Measurements from ENCODE around the gene FN1.

The FN1 gene

GRCh38 chr2:215407061-215407460, 28.8 kb downstream of the FN1 start:
- no peak for DNase-seq (ENCODE audit: low spot score)

- no peak for DNase-seq (ENCODE audit: low spot score)
Measured at GRCh38 chr2:215405722-215406581, 29.9 kb downstream of the FN1 start.

GRCh38 chr2:215404348-215405012, 31.4 kb downstream of the FN1 start:
- DNase-seq (ENCODE audit: low spot score): no peak

GRCh38 chr2:215403441-215404347, 32.2 kb downstream of the FN1 start:
- no peak for DNase-seq (ENCODE audit: low spot score)

GRCh38 chr2:215401896-215402379, 33.9 kb downstream of the FN1 start:
- no peak for DNase-seq (ENCODE audit: low spot score)

- DNase-seq (ENCODE audit: low spot score): no peak
Measured at GRCh38 chr2:215399067-215399716, 36.7 kb downstream of the FN1 start.

GRCh38 chr2:215397632-215398341, 38.1 kb downstream of the FN1 start:
- DNase-seq (ENCODE audit: low spot score): no peak

GRCh38 chr2:215396595-215397313, 39.1 kb downstream of the FN1 start:
- DNase-seq (ENCODE audit: low spot score): no peak

GRCh38 chr2:215395687-215396460, 40.0 kb downstream of the FN1 start:
- no peak for DNase-seq (ENCODE audit: low spot score)

- no peak for DNase-seq (ENCODE audit: low spot score)
Measured at GRCh38 chr2:215394102-215394805, 41.6 kb downstream of the FN1 start.

GRCh38 chr2:215392687-215393270, 43.1 kb downstream of the FN1 start:
- DNase-seq (ENCODE audit: low spot score): no peak

- no peak for DNase-seq (ENCODE audit: low spot score)
Measured at GRCh38 chr2:215392164-215392563, 43.7 kb downstream of the FN1 start.

GRCh38 chr2:215391531-215391930, 44.3 kb downstream of the FN1 start:
- no peak for DNase-seq (ENCODE audit: low spot score)

GRCh38 chr2:215390550-215390913, 45.3 kb downstream of the FN1 start:
- DNase-seq (ENCODE audit: low spot score): no peak

GRCh38 chr2:215388002-215388728, 47.7 kb downstream of the FN1 start:
- DNase-seq (ENCODE audit: low spot score): no peak

- DNase-seq (ENCODE audit: low spot score): no peak
Measured at GRCh38 chr2:215386566-215386965, 49.3 kb downstream of the FN1 start.

GRCh38 chr2:215384710-215385109, 51.2 kb downstream of the FN1 start:
- DNase-seq (ENCODE audit: low spot score): no peak
